ENCODE results near the gene FAM118B.
"Not testable (repeated sequence)": the region's sequence is repeated elsewhere in the genome, so short reads cannot be mapped to it uniquely, and the experiment has no call there.

FAM118B gene

DNA sequence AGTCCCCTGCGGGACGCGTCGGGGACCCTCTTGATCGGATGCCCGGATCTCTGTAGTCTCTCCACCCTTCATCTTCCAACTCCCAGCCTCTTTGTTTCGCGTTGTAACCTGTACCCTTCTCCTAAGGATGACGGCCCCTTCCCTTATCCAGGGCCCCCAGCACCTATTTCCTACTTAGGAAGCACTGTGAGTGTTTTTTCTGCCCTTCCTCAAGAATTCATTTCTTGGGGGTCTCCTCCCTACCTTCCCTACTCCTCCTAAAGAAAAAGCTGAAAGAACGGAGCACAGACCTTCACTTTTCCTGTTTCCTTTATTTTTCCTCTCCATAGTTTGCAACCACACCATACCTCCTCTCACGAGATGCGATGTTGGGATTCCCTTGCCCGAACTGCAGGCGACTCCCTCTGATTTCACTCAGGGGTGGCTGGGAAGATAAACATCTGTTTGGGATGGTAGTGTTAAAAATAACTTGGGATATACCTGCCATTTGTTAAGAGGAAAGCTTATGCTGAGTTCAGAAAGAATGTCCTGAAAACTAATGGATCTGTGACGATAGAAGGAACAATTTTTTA is 593 bp downstream of the FAM118B start:
- peak overlapping the region; percentile 83 for H3K4me3 ChIP-seq (ENCODE audit: low read length)
- DNase-seq (ENCODE audit: low read depth, low spot score) = no peak

DNA sequence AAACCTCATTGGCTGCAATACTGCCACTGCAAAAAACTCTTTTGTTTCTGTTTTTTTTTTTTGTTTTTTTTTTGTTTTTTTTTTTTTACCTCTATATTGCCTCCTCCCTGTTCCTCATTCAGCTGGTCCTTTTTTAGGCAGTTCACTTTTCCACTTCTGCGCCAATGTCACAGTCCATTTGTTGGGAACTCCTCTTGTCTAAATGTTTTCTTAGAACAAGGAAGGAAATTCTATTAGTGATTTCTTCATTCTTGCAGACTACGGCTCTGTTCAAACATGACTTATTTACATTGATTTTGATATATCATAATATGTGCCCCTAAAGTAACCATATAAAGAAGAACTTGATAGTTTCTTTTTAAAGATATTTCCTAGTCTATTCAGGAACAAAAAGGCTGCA is 2.9 kb downstream of the FAM118B start:
- no peak for DNase-seq (ENCODE audit: low read depth, low spot score)
- no peak overlapping the region for H3K4me3 ChIP-seq (ENCODE audit: low read length)

DNA sequence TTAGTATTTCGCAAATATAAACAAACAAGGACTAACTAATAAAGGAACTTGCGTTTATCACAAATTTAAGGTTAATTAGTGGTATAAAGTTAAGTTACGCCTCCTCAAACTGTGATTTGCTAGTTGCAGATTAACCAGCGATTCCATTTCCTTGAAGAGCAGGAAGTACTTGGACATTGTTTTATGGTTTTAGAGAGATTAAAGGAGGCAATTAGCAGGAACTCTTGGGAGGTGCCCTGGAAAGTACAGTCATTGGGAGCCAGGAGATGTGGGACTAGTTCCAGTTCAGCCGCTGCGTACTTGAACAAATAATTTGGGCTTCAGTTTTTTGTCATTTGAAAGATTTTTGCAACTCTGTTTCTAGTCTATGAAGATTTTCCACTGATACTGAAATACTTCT is 3.3 kb downstream of the FAM118B start:
- no peak overlapping the region for H3K4me3 ChIP-seq (ENCODE audit: low read length)
- no peak for DNase-seq (ENCODE audit: low read depth, low spot score)

DNA sequence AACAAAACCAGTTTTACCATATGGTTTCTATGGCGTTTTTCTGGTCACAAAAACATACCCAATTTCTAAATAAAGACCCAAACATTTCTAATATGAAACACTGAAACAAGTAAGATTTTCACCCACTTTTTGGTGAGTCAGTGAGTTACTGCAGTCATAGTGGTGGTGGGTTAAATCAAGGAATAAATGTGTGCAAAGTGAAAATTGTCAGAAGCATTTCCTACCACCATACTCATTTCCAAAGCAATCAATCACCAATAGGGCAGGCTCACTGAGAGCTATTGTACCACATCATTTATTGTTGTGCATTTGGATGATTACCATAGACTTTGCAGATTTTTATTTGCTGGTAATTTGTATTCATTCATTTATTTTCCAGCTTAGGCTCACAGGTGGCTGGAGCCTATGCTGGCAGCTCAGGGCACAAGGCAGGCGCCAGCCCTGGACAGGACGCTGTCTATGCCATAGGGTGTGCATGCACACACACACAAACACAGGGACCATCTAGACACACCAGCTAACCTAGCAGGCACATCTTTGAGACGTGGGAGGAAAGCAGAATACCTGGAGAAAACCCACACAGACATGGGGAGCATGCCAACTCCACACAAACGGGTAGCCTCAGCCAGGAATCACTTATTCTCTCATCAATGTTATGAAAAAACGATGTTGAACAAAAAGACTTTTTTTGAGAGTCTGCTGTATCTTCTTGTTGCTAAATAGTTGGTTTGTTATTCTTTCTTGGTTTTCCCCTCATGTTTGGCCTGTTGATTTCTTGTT is 5.1 kb downstream of the FAM118B start:
- H3K4me3 ChIP-seq (ENCODE audit: low read length) = no peak overlapping the region

DNA sequence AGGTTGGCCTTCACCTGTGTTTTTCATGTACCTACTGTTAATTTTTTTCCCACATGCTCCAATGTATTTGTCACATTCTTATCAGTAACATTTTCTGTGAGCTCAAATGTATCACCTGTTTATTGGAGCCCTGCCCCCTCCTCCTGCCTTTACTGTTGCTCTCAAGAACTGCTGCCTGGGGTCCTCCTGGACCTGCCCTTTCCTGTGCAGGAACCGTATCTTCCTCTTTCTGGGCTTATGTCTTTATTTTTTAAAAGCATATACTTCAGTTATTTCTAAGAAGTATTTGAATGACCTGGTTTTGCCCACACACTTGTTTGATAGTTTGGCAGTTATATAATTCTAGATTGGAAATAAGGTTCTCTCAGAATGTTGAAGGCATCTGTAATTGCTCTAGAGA is 5.9 kb downstream of the FAM118B start:
- DNase-seq (ENCODE audit: low read depth, low spot score) = no peak
- no peak overlapping the region for H3K4me3 ChIP-seq (ENCODE audit: low read length)

More for the DNA sequence above, 5.1 kb downstream of the FAM118B start:
- DNase-seq (ENCODE audit: low read depth, low spot score) = no peak

DNA sequence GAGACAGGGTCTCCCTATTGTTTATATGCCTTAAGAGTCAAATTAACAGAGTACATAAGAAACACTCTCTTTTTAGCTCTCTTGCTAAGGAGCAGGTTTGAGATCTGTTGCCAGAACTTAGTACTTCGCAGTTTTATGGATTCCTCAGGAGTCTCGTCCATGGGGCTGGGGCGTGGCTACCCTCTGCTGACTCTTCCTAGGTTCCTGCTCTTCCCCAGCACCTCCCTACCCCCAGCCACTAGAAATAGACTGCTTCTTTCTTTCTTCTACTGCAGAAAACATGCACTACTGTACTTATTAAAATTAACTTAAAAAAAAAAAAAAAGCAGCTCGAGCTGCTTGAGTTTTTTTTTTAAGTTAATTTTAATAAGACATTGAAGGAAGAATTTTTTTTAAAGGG is 8.0 kb downstream of the FAM118B start:
- no peak overlapping the region for H3K4me3 ChIP-seq (ENCODE audit: low read length)
- no peak for DNase-seq (ENCODE audit: low read depth, low spot score)

DNA sequence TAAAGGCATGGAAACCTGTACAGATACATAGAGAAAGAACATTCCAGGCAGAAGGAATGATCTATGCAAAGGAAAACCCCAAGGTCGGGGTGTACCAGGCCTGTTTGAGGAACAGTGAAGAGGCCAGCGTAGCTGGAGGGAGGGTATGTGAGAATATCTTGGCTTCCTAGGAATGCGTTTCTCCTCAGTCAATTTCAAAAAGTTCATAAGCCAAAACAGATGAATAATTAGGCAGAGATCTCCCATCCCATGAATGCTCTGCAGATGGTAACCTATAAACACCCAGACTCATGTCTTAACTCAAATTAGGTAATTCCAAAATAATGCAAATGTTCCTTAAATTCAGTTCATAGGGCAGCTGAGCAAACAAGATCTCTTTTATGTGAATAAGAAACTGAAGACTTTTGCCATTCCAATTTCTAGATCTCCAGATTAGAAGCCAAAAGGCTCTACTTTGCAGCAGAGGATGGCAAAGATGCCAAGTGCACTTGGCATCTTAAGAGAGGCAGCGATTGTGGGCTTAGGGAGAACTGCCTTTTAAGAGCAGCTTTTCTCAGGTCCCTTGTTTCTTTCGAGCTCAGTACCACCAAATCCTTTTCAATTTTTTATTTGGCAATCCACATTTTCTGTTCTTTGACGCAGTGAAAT is 13.2 kb downstream of the FAM118B start:
- DNase-seq (ENCODE audit: low read depth, low spot score) = no peak
- H3K4me3 ChIP-seq (ENCODE audit: low read length) = no peak overlapping the region

DNA sequence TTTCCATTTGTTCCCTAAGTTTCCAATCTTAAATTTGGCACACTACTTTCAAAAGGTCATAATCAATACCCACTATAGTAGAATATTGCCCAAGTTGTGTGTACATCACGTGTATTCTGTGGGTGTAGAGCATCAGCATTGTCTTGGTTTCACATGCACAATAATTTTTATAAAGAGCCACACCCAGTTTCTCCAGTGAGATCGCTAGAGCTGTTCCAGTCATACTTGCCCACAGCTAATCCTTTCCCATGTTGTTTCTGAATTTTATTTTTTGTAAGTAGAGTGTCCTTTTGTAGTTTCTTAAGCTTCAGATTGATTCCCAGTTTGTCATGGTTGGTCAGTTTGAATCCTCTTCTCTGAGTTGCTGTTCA is 13.7 kb downstream of the FAM118B start:
- no peak for DNase-seq (ENCODE audit: low read depth, low spot score)
- H3K4me3 ChIP-seq (ENCODE audit: low read length) = no peak overlapping the region

DNA sequence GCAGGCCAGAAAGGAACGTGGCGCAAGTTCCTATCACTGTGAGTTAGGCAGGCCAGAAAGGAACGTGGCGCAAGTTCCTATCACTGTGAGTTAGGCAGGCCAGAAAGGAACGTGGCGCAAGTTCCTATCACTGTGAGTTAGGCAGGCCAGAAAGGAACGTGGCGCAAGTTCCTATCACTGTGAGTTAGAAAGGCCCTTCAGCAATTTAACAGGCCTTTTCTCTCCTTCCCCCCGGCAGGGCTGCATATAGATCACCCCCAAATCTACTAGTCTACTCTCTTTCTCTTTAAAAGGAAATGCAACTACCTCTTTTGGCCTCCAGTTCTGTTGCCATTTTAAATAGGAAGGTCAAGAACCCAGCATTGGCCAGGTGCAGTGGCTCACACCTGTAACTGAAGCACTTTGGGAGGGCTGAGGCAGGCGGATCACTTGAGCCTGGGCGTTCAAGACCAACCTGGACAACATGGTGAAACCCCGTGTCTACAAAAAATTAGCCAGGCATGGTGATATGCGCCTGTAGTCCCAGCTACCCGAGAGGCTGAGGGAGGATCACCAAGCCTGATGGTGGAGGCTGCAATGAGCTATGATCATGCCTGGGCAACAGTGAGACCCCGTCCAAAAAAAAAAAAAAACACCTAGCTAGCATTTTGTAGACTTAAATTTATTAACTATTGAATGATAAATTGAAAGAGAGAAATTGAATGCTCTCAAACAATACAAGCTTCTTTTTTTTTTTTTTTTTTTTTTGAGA is 14.9 kb downstream of the FAM118B start:
- H3K4me3 ChIP-seq (ENCODE audit: low read length) = no peak overlapping the region
- no peak for DNase-seq (ENCODE audit: low read depth, low spot score)

DNA sequence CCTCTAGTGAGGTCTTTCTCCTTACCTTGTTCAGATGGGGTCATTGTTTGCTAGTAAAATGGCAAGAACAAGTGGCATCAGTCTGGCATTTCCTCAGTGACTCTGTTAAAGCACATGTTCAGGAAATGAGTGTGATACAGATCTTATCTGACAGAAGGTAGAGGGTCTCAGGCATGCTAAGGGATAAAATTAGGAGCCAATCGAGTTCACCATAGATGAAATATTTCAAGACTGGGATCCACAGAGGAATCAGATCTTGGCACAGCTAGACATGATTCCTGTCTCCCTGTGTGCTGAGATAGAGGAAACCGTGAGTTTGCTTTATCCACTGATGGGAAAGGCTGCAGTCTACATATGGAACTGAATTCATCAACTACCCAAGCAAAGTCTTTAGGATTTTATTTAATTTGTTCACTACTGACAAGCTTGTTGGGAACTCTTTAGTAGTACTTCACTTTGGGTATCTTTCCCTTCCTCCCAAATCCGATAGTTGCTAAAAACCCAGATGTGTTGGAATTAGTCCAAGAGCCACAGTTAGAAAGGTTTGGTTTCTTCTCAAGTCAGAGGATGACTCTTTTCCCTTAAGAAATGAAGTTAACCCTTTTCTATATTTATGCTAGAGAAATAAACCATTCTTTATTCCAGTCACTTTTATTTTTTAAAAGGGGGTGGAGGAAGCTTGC is 18.4 kb downstream of the FAM118B start:
- no peak for DNase-seq (ENCODE audit: low read depth, low spot score)
- H3K4me3 ChIP-seq (ENCODE audit: low read length) = no peak overlapping the region

DNA sequence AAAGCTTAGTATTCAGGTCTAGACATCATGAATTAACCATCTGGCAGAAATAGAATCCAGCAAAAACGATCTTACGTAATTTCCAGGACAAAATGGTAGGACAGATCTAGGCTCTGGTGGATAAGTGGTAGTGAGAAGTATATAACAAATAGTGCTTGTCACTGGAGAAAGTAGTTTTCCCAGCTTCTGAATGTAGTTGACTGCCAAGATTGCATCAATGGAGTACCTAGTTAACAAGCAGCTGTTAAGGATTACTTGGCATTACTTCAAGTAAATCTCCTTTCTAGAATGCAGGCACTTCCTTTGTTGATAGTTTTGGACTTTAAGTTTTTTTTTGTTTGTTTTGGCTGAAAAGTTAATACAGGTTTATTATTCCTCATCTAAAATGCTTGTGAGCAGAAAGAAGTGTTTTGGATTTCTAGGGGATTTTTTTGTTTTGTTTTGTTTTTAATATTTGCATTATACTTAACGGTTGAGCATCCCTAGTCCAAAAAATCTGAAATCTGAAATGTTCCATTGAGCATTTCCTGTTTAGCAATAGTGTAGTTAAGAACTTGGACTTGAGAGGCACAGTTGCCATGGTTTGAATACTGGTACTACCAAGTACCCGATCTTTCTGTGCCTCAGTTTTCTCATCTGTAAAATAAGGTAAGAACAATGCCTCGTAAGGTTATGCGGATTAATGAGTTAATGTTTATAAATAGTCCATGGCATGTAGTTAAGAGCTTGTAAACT is 20.3 kb downstream of the FAM118B start:
- DNase-seq (ENCODE audit: low read depth, low spot score) = no peak
- no peak overlapping the region for H3K4me3 ChIP-seq (ENCODE audit: low read length)

DNA sequence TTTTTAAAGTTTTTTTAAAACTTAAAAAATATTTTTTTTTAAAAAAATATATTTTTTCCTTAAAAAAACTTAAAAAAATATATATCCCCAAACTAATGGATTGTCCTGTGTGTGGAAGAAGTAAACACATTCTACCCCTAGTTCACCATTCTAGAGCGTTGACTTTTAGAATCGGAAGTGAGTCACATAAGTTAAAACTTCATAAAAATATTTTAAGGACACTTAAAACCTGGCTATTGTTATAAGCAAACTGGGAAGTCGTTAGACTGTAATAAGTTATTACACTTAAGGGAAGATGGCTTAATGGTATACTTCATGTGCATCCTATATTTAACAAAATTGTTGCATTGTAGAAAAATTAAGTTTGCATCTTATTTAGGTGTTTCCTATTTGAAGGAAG is 21.1 kb downstream of the FAM118B start:
- H3K4me3 ChIP-seq (ENCODE audit: low read length) = no peak overlapping the region
- DNase-seq (ENCODE audit: low read depth, low spot score) = no peak

DNA sequence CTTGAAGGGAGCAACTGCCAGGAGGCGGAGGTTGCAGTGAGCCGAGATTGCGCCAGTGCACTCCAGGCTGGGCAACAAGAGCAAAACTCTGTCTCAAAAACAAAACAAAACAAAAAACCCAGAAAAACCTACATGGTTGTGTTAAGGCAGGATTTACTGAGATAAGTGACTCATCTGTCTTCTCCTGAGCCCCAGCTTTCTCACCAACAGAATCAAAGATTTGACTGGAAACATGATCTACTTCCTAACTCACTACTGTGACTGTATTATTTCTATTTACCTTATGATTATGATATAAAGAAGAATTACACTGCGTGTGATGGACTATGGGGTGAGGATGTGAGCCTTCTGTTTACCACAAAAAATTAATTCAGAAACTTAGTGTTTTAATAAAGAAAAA is 21.8 kb downstream of the FAM118B start:
- H3K4me3 ChIP-seq (ENCODE audit: low read length) = no peak overlapping the region
- no peak for DNase-seq (ENCODE audit: low read depth, low spot score)

DNA sequence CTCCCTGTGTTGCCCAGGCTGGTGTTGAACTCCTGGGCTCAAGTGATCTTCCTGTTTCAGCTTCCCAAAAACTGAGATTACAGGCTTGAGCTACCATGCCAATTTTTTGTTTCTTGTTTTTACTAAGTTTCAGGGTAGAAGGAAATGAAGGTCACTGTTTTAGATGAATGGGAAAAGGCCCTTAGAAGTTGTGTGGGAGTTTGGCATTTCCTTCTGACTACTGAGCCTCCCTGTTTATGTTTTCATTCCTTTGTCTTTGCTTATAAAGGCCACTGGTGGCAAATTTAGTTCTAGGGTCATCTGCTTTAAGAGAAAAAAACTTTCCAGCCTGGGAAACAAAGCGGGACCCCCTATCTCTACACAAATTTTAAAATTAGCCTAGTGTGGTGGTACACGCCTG is 35.1 kb downstream of the FAM118B start:
- H3K4me3 ChIP-seq (ENCODE audit: low read length) = no peak overlapping the region
- DNase-seq (ENCODE audit: low read depth, low spot score) = no peak

DNA sequence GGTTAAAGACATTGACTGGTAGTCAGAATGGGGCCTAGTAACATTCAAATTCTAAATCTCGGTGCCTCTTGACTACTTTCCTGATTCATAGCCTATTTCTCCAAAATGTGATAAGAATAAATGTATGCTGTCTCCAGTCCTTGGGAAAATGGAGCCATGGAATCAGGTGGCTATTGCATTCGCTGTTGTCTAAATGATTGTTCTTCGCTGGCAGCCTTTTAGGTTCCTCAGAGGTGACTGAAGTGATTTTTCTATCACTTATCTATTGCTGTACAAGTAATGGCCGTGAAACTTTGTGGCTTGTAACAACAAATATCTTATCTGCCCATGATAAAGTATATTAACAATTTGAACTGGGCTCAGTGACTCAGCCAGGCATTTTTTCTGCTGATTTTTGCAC is 41.7 kb downstream of the FAM118B start:
- DNase-seq (ENCODE audit: low read depth, low spot score) = no peak
- H3K4me3 ChIP-seq (ENCODE audit: low read length) = no peak overlapping the region

DNA sequence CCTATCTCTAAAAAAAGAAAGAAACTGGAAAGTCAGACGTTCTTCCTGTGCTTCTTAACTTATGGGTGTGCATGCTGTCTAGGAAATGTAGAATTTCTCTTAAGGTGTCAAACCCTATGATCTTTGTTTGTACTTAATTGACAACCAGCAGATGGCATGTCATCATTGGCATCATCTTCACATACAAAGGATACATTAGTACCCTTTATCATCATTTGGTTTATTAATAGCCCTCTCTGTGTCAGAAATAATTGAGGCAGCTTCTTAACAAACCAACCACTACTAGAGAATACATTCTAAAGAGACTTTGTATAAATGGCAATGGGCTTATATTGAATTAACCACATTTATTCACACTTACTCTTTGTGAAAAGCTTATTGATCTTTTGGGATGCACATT is 43.2 kb downstream of the FAM118B start:
- DNase-seq (ENCODE audit: low read depth, low spot score) = no peak
- no peak overlapping the region for H3K4me3 ChIP-seq (ENCODE audit: low read length)

DNA sequence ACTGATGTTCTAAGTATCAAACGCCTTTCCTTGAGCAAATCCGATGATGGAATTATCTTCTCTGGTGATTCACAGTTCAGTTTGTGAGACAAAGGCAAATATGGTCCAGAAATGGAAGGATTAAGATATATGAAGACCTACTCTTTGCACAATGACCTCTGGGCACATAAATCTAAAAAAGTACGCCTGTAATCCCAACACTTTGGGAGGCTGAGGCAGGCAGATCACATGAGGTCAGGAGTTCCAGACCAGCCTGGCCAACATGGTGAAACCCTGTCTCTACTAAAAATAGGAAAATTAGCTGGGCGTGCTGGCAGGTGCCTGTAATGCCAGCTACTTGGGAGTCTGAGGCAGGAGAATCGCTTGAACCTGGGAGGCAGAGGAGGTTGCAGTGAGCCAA is 43.9 kb downstream of the FAM118B start:
- H3K4me3 ChIP-seq (ENCODE audit: low read length); DNase-seq (ENCODE audit: low read depth, low spot score): not testable (repeated sequence)

DNA sequence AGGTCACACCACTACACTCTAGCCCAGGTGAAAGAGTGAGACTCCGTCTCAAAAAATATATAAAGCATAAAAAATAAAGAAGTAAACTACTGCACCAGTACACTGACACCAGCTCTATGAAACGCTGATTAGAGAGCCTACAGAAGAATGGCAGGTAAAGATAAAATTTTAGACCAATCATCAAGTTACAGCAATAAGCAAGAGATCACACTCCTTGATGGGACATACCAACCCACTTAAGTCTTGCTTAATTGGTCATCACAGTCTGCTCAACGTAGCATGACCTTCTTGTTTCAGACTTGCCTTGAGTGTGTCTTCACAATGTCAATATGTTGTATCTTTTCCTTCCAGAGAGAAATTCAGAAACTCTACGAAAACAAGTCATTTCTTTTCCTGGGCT is 44.6 kb downstream of the FAM118B start:
- DNase-seq (ENCODE audit: low read depth, low spot score) = no peak

DNA sequence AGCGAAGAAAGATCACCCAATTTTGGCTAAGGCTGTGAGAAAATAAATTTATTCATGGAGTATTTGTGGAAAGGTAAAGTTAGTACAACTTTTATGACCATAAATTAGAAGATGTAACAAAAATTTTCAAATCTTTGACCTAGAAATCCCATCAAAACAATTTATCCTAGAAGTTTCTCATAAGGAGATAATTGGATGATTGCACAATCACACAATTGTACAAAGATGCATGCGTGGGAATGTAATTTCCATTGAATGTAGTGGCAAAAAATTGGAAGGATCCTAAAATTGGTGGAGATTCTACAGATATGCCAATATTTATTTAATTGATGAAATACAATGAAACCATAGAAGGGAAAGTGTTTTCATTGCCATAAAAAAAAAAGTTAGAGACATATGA is 45.6 kb downstream of the FAM118B start:
- no peak overlapping the region for H3K4me3 ChIP-seq (ENCODE audit: low read length)

More for the DNA sequence above, 44.6 kb downstream of the FAM118B start:
- H3K4me3 ChIP-seq (ENCODE audit: low read length) = no peak overlapping the region

More for the DNA sequence above, 45.6 kb downstream of the FAM118B start:
- DNase-seq (ENCODE audit: low read depth, low spot score) = no peak
